SU-DHL-6 (cell line): ENCODE data around the gene SALL1.

ENCODE experiments used
- H2AFZ ChIP-seq: fragments of 200-600 bp; sonication (generic); 2 replicates; pipeline ENCODE4 v1.6.1; 2014; ENCODE audit warnings: low read depth, mild to moderate bottlenecking, moderate library complexity, mixed read lengths, antibody characterized with exemption, low read length; ENCODE audit not compliant: severe bottlenecking
- H3F3A ChIP-seq: fragments of 200-600 bp; shearing (Covaris generic); 2 replicates; pipeline ENCODE4 v1.6.0; 2016; ENCODE audit warnings: antibody characterized with exemption, mild to moderate bottlenecking; ENCODE audit not compliant: insufficient read depth
- H3K27ac ChIP-seq: fragments of 200-600 bp; sonication (generic); 2 replicates; pipeline ENCODE4 v1.5.1; 2016; ENCODE audit warnings: low read depth, mild to moderate bottlenecking, low read length, moderate library complexity, mixed read lengths
- H3K27me3 ChIP-seq: fragments of 200-600 bp; sonication (generic), shearing (Covaris generic); 2 replicates; pipeline ENCODE4 v1.6.0; 2014; ENCODE audit warnings: mild to moderate bottlenecking, low read length
- H3K36me3 ChIP-seq: fragments of 200-600 bp; sonication (generic); 2 replicates; pipeline ENCODE4 v1.6.1; 2014; ENCODE audit warnings: mild to moderate bottlenecking, low read length, mixed read lengths
- H3K4me2 ChIP-seq: fragments of 300-600, 200-600 bp; shearing (Covaris generic), sonication (generic); 2 replicates; pipeline ENCODE4 v1.6.0; 2014; ENCODE audit warnings: low read length, low read depth, mild to moderate bottlenecking; ENCODE audit not compliant: poor library complexity, severe bottlenecking
- H3K4me3 ChIP-seq: fragments of 200-600 bp; sonication (generic); 2 replicates; pipeline ENCODE4 v1.5.1; 2014; ENCODE audit warnings: antibody characterized with exemption, low read length, mild to moderate bottlenecking, mixed read lengths; ENCODE audit not compliant: insufficient read depth, poor library complexity, severe bottlenecking
- H3K79me2 ChIP-seq: fragments of 200-600 bp; sonication (generic); 2 replicates; pipeline ENCODE4 v1.6.1; 2014; ENCODE audit warnings: mild to moderate bottlenecking, low read length, moderate library complexity; ENCODE audit not compliant: insufficient read depth
- H3K9ac ChIP-seq: fragments of 200-600 bp; sonication (generic); 2 replicates; pipeline ENCODE4 v1.7.0; 2014; ENCODE audit warnings: mild to moderate bottlenecking, low read length
- H3K9me2 ChIP-seq: fragments of 200-600 bp; sonication (generic); replicated peaks from 2 replicates; pipeline ENCODE4 v1.6.1; 2014; ENCODE audit warnings: low read length; ENCODE audit not compliant: insufficient read depth
- H3K9me3 ChIP-seq: fragments of 200-600 bp; sonication (generic); 2 replicates; pipeline ENCODE4 v1.6.1; 2014; ENCODE audit warnings: low read length, mixed read lengths; ENCODE audit not compliant: insufficient read depth
- H4K20me1 ChIP-seq: fragments of 200-600 bp; sonication (generic); 2 replicates; pipeline ENCODE4 v1.6.1; 2014; ENCODE audit warnings: low read depth, mild to moderate bottlenecking, antibody characterized with exemption, low read length, moderate library complexity, mixed read lengths
- CTCF ChIP-seq: fragments of 200-600 bp; sonication (generic); IDR thresholded peaks from one replicate; pipeline ENCODE4 v1.5.1; 2017; ENCODE audit warnings: antibody characterized with exemption, mild to moderate bottlenecking, low read length, moderate library complexity; ENCODE audit not compliant: insufficient read depth, poor library complexity, severe bottlenecking
- EZH2phosphoT487 ChIP-seq: fragments of 200-600 bp; sonication (generic), shearing (Covaris generic); conservative IDR thresholded peaks from 2 replicates; pipeline ENCODE4 v1.6.1; 2018; ENCODE audit warnings: mild to moderate bottlenecking, antibody characterized with exemption, low read length, moderate library complexity, mixed read lengths

Gene SALL1

GRCh38 chr16:51151435-51151960, 428 bp upstream of the SALL1 start:
- TF ChIP-seq EZH2phosphoT487 (no peak), CTCF (no peak)
- Histone ChIP-seq H3K79me2 (no peaks in the 10 kb centered on the region), H3F3A (no peaks in the 10 kb centered on the region), H3K4me2 (no peak overlapping the region), H4K20me1 (no peaks in the 10 kb centered on the region), H2AFZ (no peak overlapping the region), H3K4me3 (no peak overlapping the region), H3K9me2 (no peaks in the 10 kb centered on the region), H3K9ac (no peak overlapping the region), H3K27me3 (no peaks in the 10 kb centered on the region), H3K9me3 (no peaks in the 10 kb centered on the region), H3K27ac (no peak overlapping the region), H3K36me3 (no peaks in the 10 kb centered on the region)

GRCh38 chr16:51150165-51150887, 744 bp downstream of the SALL1 start:
- no peak overlapping the region for H3K27ac ChIP-seq
- H3K9ac ChIP-seq: no peak overlapping the region
- H3K9me2 ChIP-seq: no peaks in the 10 kb centered on the region
- H4K20me1 ChIP-seq: no peaks in the 10 kb centered on the region
- H3K27me3 ChIP-seq: no peaks in the 10 kb centered on the region
- no peaks in the 10 kb centered on the region for H3K36me3 ChIP-seq
- no peaks in the 10 kb centered on the region for H3K9me3 ChIP-seq
- H3K4me3 ChIP-seq: no peak overlapping the region
- no peaks in the 10 kb centered on the region for H3F3A ChIP-seq
- H3K79me2 ChIP-seq: no peaks in the 10 kb centered on the region
- H2AFZ ChIP-seq: no peak overlapping the region
- no peak overlapping the region for H3K4me2 ChIP-seq
- TF ChIP-seq CTCF: no peak
- TF ChIP-seq EZH2phosphoT487: no peak

- TF ChIP-seq CTCF (no peak), EZH2phosphoT487 (no peak)
- Histone ChIP-seq H3K4me2 (no peak overlapping the region), H3K9me2 (no peaks in the 10 kb centered on the region), H3K9ac (no peak overlapping the region), H3K27ac (no peak overlapping the region), H2AFZ (no peak overlapping the region), H3K36me3 (no peaks in the 10 kb centered on the region), H4K20me1 (no peaks in the 10 kb centered on the region), H3K4me3 (no peak overlapping the region), H3K79me2 (no peaks in the 10 kb centered on the region), H3K27me3 (no peaks in the 10 kb centered on the region), H3K9me3 (no peaks in the 10 kb centered on the region), H3F3A (no peaks in the 10 kb centered on the region)
Observed at GRCh38 chr16:51149721-51150164, 1.3 kb downstream of the SALL1 start.
